WTC11 (cell line): ENCODE results near the gene PCSK5. TPM values are rescaled to one million over a fixed set of nuclear protein-coding genes. Genes with fewer than 3 reads are reported as not detected.

Source experiments
- ATAC-seq: fragments of 200-7000 bp; cut with Tn5 transposase; 2 replicates; pipeline ENCODE4 v1.10.0; 2021; ENCODE audit warnings: mild to moderate bottlenecking, moderate library complexity
- CTCF ChIA-PET: fragments of 300-600 bp; sonication (Branson Sonifier 250); formaldehyde crosslinking; loops from one replicate; lab custom pipeline; 2021; ENCODE audit warnings: antibody characterized with exemption; lab: Charles Lee
- POLR2A ChIA-PET: fragments of 350-600 bp; sonication (Branson Sonifier 250); formaldehyde crosslinking; loops from one replicate; lab custom pipeline; 2021; ENCODE audit warnings: antibody characterized with exemption; lab: Charles Lee
- DNase-seq: peaks from one replicate; pipeline ENCODE4 v3.0.0; 2021; ENCODE audit warnings: low spot score
- H3K27ac Mint-ChIP-seq: 2 replicates; pipeline ENCODE4 v1.8.0; 2021; ENCODE audit warnings: mixed read lengths
- H3K27me3 Mint-ChIP-seq: 2 replicates; pipeline ENCODE4 v1.8.0; 2021; ENCODE audit warnings: low read depth, mild to moderate bottlenecking, moderate library complexity, mixed read lengths
- H3K36me3 Mint-ChIP-seq: 2 replicates; pipeline ENCODE4 v1.8.0; 2021; ENCODE audit warnings: mixed read lengths
- H3K4me1 Mint-ChIP-seq: 2 replicates; pipeline ENCODE4 v1.8.0; 2022; ENCODE audit warnings: mixed read lengths
- H3K4me3 Mint-ChIP-seq: 2 replicates; pipeline ENCODE4 v1.8.0; 2021; ENCODE audit warnings: mild to moderate bottlenecking, moderate library complexity, mixed read lengths
- H3K9me3 Mint-ChIP-seq: 2 replicates; pipeline ENCODE4 v1.8.0; 2021; ENCODE audit warnings: mixed read lengths
- ARID4B ChIP-seq: sonication (generic); formaldehyde crosslinking; IDR thresholded peaks from 2 replicates; pipeline ENCODE4 v1.8.0; 2023; ENCODE audit warnings: missing genetic modification reagents, mild to moderate bottlenecking, borderline replicate concordance
- ATF6 ChIP-seq: sonication (generic); formaldehyde crosslinking; IDR thresholded peaks from 2 replicates; pipeline ENCODE4 v1.8.1; 2023; ENCODE audit warnings: mild to moderate bottlenecking, missing genetic modification reagents
- CREB1 ChIP-seq: sonication (generic); formaldehyde crosslinking; IDR thresholded peaks from 2 replicates; pipeline ENCODE4 v1.8.0; 2023; ENCODE audit warnings: mild to moderate bottlenecking, missing genetic modification reagents
- CTCF ChIP-seq: fragments of 200-600 bp; IDR thresholded peaks from 2 replicates; pipeline ENCODE4 v1.8.0; 2022; ENCODE audit warnings: antibody characterized with exemption
- E2F4 ChIP-seq: sonication (generic); formaldehyde crosslinking; IDR thresholded peaks from 2 replicates; pipeline ENCODE4 v1.8.1; 2022; ENCODE audit warnings: low read depth, mild to moderate bottlenecking, moderate library complexity, missing genetic modification reagents, borderline replicate concordance
- E2F5 ChIP-seq: sonication (generic); formaldehyde crosslinking; IDR thresholded peaks from 2 replicates; pipeline ENCODE4 v1.8.1; 2022; ENCODE audit warnings: mild to moderate bottlenecking, moderate library complexity, missing genetic modification reagents
- ERG ChIP-seq: fragments of 250-450 bp; sonication (Bioruptor Pico); IDR thresholded peaks from 2 replicates; pipeline ENCODE4 v1.8.0; 2021; ENCODE audit warnings: mild to moderate bottlenecking
- FOXJ3 ChIP-seq: sonication (generic); formaldehyde crosslinking; IDR thresholded peaks from 2 replicates; pipeline ENCODE4 v1.9.0; 2021; ENCODE audit warnings: missing genetic modification reagents, mild to moderate bottlenecking, borderline replicate concordance
- FOXK1 ChIP-seq: sonication (generic); formaldehyde crosslinking; IDR thresholded peaks from 2 replicates; pipeline ENCODE4 v1.8.0; 2022; ENCODE audit warnings: mild to moderate bottlenecking, moderate library complexity, missing genetic modification reagents
- GTF2I ChIP-seq: fragments of 250-450 bp; sonication (Bioruptor Pico); conservative IDR thresholded peaks from 2 replicates; pipeline ENCODE4 v1.4.0; 2021; ENCODE audit warnings: mild to moderate bottlenecking
- NFE2L1 ChIP-seq: sonication (generic); formaldehyde crosslinking; IDR thresholded peaks from 2 replicates; pipeline ENCODE4 v1.8.1; 2023; ENCODE audit warnings: missing genetic modification reagents
- NR1H2 ChIP-seq: sonication (generic); formaldehyde crosslinking; IDR thresholded peaks from 2 replicates; pipeline ENCODE4 v1.9.0; 2021; ENCODE audit warnings: mild to moderate bottlenecking, moderate library complexity, missing genetic modification reagents
- TCF7 ChIP-seq: sonication (generic); formaldehyde crosslinking; IDR thresholded peaks from 2 replicates; pipeline ENCODE4 v1.8.0; 2022; ENCODE audit warnings: mild to moderate bottlenecking, low read depth, missing genetic modification reagents, moderate library complexity
- USF2 ChIP-seq: sonication (generic); formaldehyde crosslinking; IDR thresholded peaks from 2 replicates; pipeline ENCODE4 v1.8.1; 2023; ENCODE audit warnings: mild to moderate bottlenecking, missing genetic modification reagents, moderate library complexity
- ZNF138 ChIP-seq: sonication (generic); formaldehyde crosslinking; conservative IDR thresholded peaks from 2 replicates; pipeline ENCODE4 v1.8.1; 2022; ENCODE audit warnings: mild to moderate bottlenecking, moderate library complexity, missing genetic modification reagents
- ZNF232 ChIP-seq: sonication (generic); formaldehyde crosslinking; IDR thresholded peaks from 2 replicates; pipeline ENCODE4 v1.8.0; 2022; ENCODE audit warnings: mild to moderate bottlenecking, missing genetic modification reagents
- ZNF671 ChIP-seq: fragments of 250-450 bp; sonication (Bioruptor Pico); IDR thresholded peaks from 2 replicates; pipeline ENCODE4 v1.8.0; 2021; ENCODE audit warnings: mild to moderate bottlenecking
- total RNA-seq: library from RNA; stranded (reverse); gene quantifications from 3 replicates; pipeline ENCODE4 v1.2.3, GENCODE V29; 2021

The PCSK5 gene
- total RNA-seq, 1 experiment from 2014 or later: 30.6 TPM

- ATAC-seq (no peak), DNase-seq (no peak)
- Mint-ChIP-seq H3K9me3 (no peaks in the 10 kb centered on the region), H3K36me3 (peaks cover 12% of the 10 kb centered on the region), H3K4me1 (no peaks in the 10 kb centered on the region), H3K27ac (no peak overlapping the region), H3K4me3 (no peak overlapping the region), H3K27me3 (no peaks in the 10 kb centered on the region)
- ChIA-PET POLR2A (no interaction called here), CTCF (interaction anchor here (1.5 kb wide), 1 partner anchor 244 kb away, joined by 3 read pairs; no protein-coding TSS in a partner anchor)
- TF ChIP-seq ZNF232 (CRISPR knock-in tag): no peak
- TF ChIP-seq FOXJ3: no peak
- TF ChIP-seq E2F4 (CRISPR knock-in tag): no peak
- TF ChIP-seq ERG (CRISPR knock-in tag): no peak
- TF ChIP-seq GTF2I: no peak
- no peak for TF ChIP-seq CREB1 (CRISPR knock-in tag)
- no peak for TF ChIP-seq NR1H2 (CRISPR knock-in tag)
- TF ChIP-seq E2F5 (CRISPR knock-in tag): no peak
- no peak for TF ChIP-seq USF2
- TF ChIP-seq FOXK1: no peak
- no peak for TF ChIP-seq ZNF138 (CRISPR knock-in tag)
- no peak for TF ChIP-seq ATF6 (CRISPR knock-in tag)
- TF ChIP-seq TCF7 (CRISPR knock-in tag): no peak
- no peak for TF ChIP-seq ARID4B
- no peak for TF ChIP-seq ZNF671 (CRISPR knock-in tag)
- no peak for TF ChIP-seq CTCF
- TF ChIP-seq NFE2L1: no peak
Measured at GRCh38 chr9:76109953-76110352, 219.5 kb downstream of the PCSK5 start.
